ENCODE measurements around the gene TTC16.

- TF ChIP-seq EZH2 (IDR thresholded peaks at IDR 0.05) (no peak), CTCF (IDR thresholded peaks at IDR 0.05) (no peak), EZH2phosphoT487 (IDR thresholded peaks at IDR 0.05) (no peak)
Observed at GRCh38 chr9:127742435-127743088, 26.7 kb downstream of the TTC16 start.
